Kidney epithelial cell (primary cell): ENCODE measurements around the gene TTPAL. TPM values are rescaled to one million over a fixed set of nuclear protein-coding genes. Genes with fewer than 3 reads are reported as not detected.

Experiments used
- DNase-seq: peaks from one replicate; pipeline ENCODE4 v3.0.0-alpha.2; 2010; ENCODE audit warnings: low read depth
- H3K27me3 ChIP-seq: 2 replicates; pipeline ENCODE4 v1.6.0; 2011; ENCODE audit warnings: low read length; ENCODE audit not compliant: control insufficient read depth, insufficient read depth
- H3K36me3 ChIP-seq: 2 replicates; pipeline ENCODE4 v1.5.1; 2011; ENCODE audit warnings: low read length; ENCODE audit not compliant: control insufficient read depth, insufficient read depth
- H3K4me3 ChIP-seq: 2 replicates; pipeline ENCODE4 v1.5.1; 2011; ENCODE audit warnings: low read depth, mild to moderate bottlenecking, control low read depth, low read length
- CTCF ChIP-seq: IDR thresholded peaks from 2 replicates; pipeline ENCODE4 v1.5.1; 2011; ENCODE audit warnings: mild to moderate bottlenecking, moderate library complexity, low read length, control low read depth, inconsistent platforms; ENCODE audit not compliant: insufficient read depth, poor library complexity, severe bottlenecking
- total RNA-seq: library from RNA; depleted of rRNA; stranded (reverse); fragments of >200 nt; gene quantifications from 2 replicates; pipeline ENCODE4 v1.2.3, GENCODE V29; 2015

Gene TTPAL
- total RNA-seq, 1 donor from 2014 or later: 15.4 TPM

DNA sequence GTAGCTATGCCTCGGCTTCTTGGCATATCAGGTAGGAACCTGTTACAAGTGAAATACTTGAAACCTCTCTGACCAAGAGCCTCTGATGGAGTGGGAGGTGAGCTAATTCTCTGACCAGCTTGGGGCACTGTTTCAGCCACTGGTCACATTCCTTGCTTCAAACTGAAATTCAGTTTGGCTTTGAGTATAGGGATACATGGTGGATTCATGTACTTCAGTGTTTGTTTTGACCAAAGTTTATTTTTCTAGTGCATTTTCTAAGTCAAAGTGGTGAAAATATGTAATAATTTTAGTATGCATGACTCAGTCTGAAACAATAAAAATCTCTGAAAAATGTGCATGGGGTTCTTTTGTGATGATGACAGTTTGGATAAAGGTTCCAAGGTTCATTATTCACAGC, 18.6 kb downstream of the TTPAL start:
- DNase-seq: no peak
- H3K27me3 ChIP-seq: no peaks in the 10 kb centered on the region
- H3K36me3 ChIP-seq: no peaks in the 10 kb centered on the region
- no peak for TF ChIP-seq CTCF
- H3K4me3 ChIP-seq: no peak overlapping the region

DNA sequence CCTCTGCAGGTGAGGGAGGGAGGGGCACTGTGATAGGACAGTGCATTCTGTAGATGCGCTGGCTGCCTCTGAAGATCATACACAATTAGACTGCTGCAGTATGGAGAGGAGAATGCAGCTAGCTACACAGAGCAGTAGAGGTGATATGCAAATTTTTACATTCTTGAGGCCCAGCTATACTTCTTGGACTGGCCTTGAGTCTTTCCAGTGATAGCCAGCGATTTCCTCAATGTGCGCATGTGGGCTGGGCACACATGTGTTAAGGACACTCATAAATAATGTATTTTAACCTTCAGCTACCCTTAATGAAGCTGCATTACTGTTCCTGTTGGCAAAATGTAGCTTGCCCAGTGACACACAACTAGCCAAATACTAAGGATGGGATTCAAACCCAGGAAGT, 19.0 kb downstream of the TTPAL start:
- DNase-seq: no peak
- TF ChIP-seq CTCF: no peak
- no peaks in the 10 kb centered on the region for H3K36me3 ChIP-seq
- no peak overlapping the region for H3K4me3 ChIP-seq
- H3K27me3 ChIP-seq: no peaks in the 10 kb centered on the region

GRCh38 chr20:44495257-44495656, 19.6 kb downstream of the TTPAL start:
- peak; percentile 70 for DNase-seq
- peaks cover 2% of the 10 kb centered on the region for H3K36me3 ChIP-seq
- TF ChIP-seq CTCF: no peak
- H3K4me3 ChIP-seq: no peak overlapping the region
- no peaks in the 10 kb centered on the region for H3K27me3 ChIP-seq

GRCh38 chr20:44495802-44496481, 20.3 kb downstream of the TTPAL start:
- Histone ChIP-seq H3K27me3 (no peaks in the 10 kb centered on the region), H3K36me3 (peaks cover 2% of the 10 kb centered on the region), H3K4me3 (no peak overlapping the region)
- DNase-seq: peak; percentile 93
- TF ChIP-seq CTCF: no peak

DNA sequence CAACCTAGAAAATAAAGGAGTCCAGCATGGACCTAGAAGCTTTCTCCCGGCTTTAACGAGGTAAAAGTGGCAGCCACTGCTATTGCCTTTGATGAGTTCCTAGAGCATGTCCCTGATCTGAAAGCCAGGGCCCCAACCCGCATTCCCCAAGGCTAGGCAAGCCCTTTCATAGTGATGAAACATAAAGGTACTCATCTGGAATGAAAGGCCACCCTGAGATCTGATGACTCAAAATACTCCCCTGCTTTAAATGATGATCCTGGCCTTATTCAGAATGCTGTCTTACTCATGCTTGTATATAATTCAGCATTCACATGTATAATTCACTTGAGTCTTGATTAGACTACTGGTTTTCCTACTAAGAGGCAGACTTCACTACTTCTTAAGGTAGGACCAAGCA, 21.3 kb downstream of the TTPAL start:
- no peak for TF ChIP-seq CTCF
- Histone ChIP-seq H3K27me3 (no peaks in the 10 kb centered on the region), H3K36me3 (peaks cover 2% of the 10 kb centered on the region), H3K4me3 (no peak overlapping the region)
- DNase-seq: peak; percentile 83

DNA sequence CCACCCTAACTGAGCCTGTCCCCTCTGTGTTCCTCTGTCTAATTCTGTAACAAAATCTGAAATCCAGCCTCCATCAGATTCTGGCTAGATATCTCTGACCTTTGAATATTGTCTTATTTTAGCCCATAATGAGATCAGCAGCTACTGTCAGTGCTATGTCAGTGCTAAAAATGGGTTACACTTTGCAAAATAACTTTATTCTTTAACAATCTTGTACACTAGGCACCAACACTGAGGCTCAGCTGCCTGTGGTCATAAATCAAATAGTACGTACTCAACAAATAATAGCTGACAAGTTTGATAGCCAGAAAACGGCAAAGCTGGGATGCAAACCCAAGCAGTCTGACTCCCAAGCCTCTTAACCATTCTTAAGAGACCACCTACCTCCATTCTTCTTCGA, 22.1 kb downstream of the TTPAL start:
- Histone ChIP-seq H3K4me3 (no peak overlapping the region), H3K36me3 (peaks cover 2% of the 10 kb centered on the region), H3K27me3 (no peaks in the 10 kb centered on the region)
- no peak for TF ChIP-seq CTCF
- no peak for DNase-seq
